HFF-Myc (cell line): ENCODE data around the gene SAMD1.

ENCODE experiments used
- DNase-seq: peaks from one replicate; pipeline ENCODE4 v3.0.0-alpha.2; 2011; ENCODE audit warnings: low read depth; ENCODE audit errors: extremely low read depth
- H3K4me3 ChIP-seq: replicated peaks from 2 replicates; pipeline ENCODE4 v1.5.1; 2011; ENCODE audit warnings: low read depth, mild to moderate bottlenecking, control low read depth, low read length
- CTCF ChIP-seq: IDR thresholded peaks from 2 replicates; pipeline ENCODE4 v1.5.1; 2012; ENCODE audit warnings: mild to moderate bottlenecking, low read depth, low read length, control low read depth; ENCODE audit errors: missing control alignments

The SAMD1 gene

GRCh38 chr19:14127929-14128509, 37.5 kb upstream of the SAMD1 start:
- TF ChIP-seq CTCF: no peak
- no peak for DNase-seq
- no peak overlapping the region for H3K4me3 ChIP-seq

- TF ChIP-seq CTCF: no peak
- H3K4me3 ChIP-seq: no peak overlapping the region
- DNase-seq: no peak
Measured at GRCh38 chr19:14127176-14127575, 36.6 kb upstream of the SAMD1 start.

GRCh38 chr19:14122924-14123323, 32.4 kb upstream of the SAMD1 start:
- DNase-seq: no peak
- no peak overlapping the region for H3K4me3 ChIP-seq
- TF ChIP-seq CTCF: no peak

- TF ChIP-seq CTCF: no peak
- no peak overlapping the region for H3K4me3 ChIP-seq
- no peak for DNase-seq
Measured at GRCh38 chr19:14120497-14120780, 29.9 kb upstream of the SAMD1 start.

- no peak for DNase-seq
- TF ChIP-seq CTCF: no peak
- H3K4me3 ChIP-seq: no peak overlapping the region
Measured at GRCh38 chr19:14119644-14120496, 29.3 kb upstream of the SAMD1 start.

GRCh38 chr19:14119146-14119545, 28.6 kb upstream of the SAMD1 start:
- no peak for DNase-seq
- no peak overlapping the region for H3K4me3 ChIP-seq
- no peak for TF ChIP-seq CTCF
